Panc1 (cell line): ENCODE measurements around the gene LINC00237. TPM values are rescaled to one million over a fixed set of nuclear protein-coding genes. Genes with fewer than 3 reads are reported as not detected.

ENCODE experiments used
- ATAC-seq: fragments of 200-7000 bp; cut with Tn5 transposase; 2 replicates; pipeline ENCODE4 v1.9.1; 2020; ENCODE audit warnings: mild to moderate bottlenecking, moderate library complexity
- BruUV-seq: library from RNA; stranded (reverse); fragments of 400-500 nt; replicated peaks from 2 replicates; lab custom pipeline; 2021; lab: Mats Ljungman, UMichigan
- CTCF ChIA-PET: fragments of 300-600 bp; sonication (Branson Sonifier 250); formaldehyde crosslinking; loops from one replicate; lab custom pipeline; 2022; ENCODE audit warnings: antibody characterized with exemption; lab: Charles Lee
- POLR2A ChIA-PET: fragments of 300-600 bp; sonication (Branson Sonifier 250); formaldehyde crosslinking; loops from one replicate; lab custom pipeline; 2022; ENCODE audit warnings: antibody characterized with exemption; lab: Charles Lee
- DNase-seq: peaks from one replicate; pipeline ENCODE4 v3.0.0-alpha.2; 2010; ENCODE audit warnings: low read depth, low spot score
- H3K27ac ChIP-seq: 2 replicates; pipeline ENCODE4 v1.5.1; 2011; ENCODE audit warnings: mild to moderate bottlenecking, low read length, inconsistent platforms
- H3K27me3 ChIP-seq: fragments of 200-500 bp; sonication (Bioruptor generic); 2 replicates; pipeline ENCODE4 v1.6.0; 2014; ENCODE audit warnings: low read length, inconsistent platforms; ENCODE audit not compliant: control insufficient read depth, insufficient read depth
- H3K36me3 ChIP-seq: fragments of 200-500 bp; sonication (Bioruptor generic); 2 replicates; pipeline ENCODE4 v1.5.1; 2014; ENCODE audit warnings: inconsistent platforms, mild to moderate bottlenecking, low read length, moderate library complexity; ENCODE audit not compliant: control insufficient read depth, insufficient read depth
- H3K4me1 ChIP-seq: 2 replicates; pipeline ENCODE4 v1.5.1; 2011; ENCODE audit warnings: inconsistent platforms, mild to moderate bottlenecking, low read length, moderate library complexity; ENCODE audit not compliant: control insufficient read depth, insufficient read depth
- H3K4me3 ChIP-seq, 2 experiments: 2 replicates each; pipeline ENCODE4 v1.5.1; 2011 to 2012; ENCODE audit warnings: low read depth in 2 of 2, low read length in 2 of 2, mild to moderate bottlenecking in 2 of 2, inconsistent platforms in 1 of 2, moderate library complexity in 1 of 2
- H3K9me3 ChIP-seq: fragments of 200-500 bp; sonication (Bioruptor generic); 2 replicates; pipeline ENCODE4 v1.5.1; 2014; ENCODE audit warnings: low read depth, mild to moderate bottlenecking, inconsistent platforms, low read length, moderate library complexity; ENCODE audit not compliant: control insufficient read depth, insufficient read depth
- CTCF ChIP-seq: fragments of 450-650 bp; IDR thresholded peaks from 2 replicates; pipeline ENCODE4 v1.5.1; 2017; ENCODE audit warnings: mild to moderate bottlenecking
- POLR2AphosphoS5 ChIP-seq: IDR thresholded peaks from 2 replicates; pipeline ENCODE4 v1.6.1; 2012; ENCODE audit warnings: mild to moderate bottlenecking, low read depth, low read length, moderate library complexity
- SIN3A ChIP-seq: IDR thresholded peaks from 2 replicates; pipeline ENCODE4 v1.6.1; 2012; ENCODE audit warnings: low read depth, mild to moderate bottlenecking, low read length, moderate library complexity, borderline replicate concordance; ENCODE audit not compliant: insufficient read depth
- TCF7L2 ChIP-seq: IDR thresholded peaks from 2 replicates; pipeline ENCODE4 v1.6.1; 2011; ENCODE audit warnings: mild to moderate bottlenecking, low read depth, low read length, inconsistent platforms
- in situ Hi-C: cut with HindIII; loops from 2 replicates; pipeline ENCODE4 v1.10.0; 2016; ENCODE audit warnings: low sequenced_read_pairs, low pct_unique_long_range_greater_than_20kb
- intact Hi-C: fragments of 100-400 bp; cut with micrococcal nuclease; formaldehyde crosslinking; loops from one replicate; pipeline ENCODE4 v1.10.0; 2022; ENCODE audit not compliant: unreplicated experiment
- total RNA-seq: library from RNA; stranded (reverse); gene quantifications from one replicate; pipeline ENCODE4 v1.2.1, GENCODE V29; 2021; ENCODE audit not compliant: unreplicated experiment
- TF ChIP-seq, protein P1 (sequence below), 2 experiments: IDR thresholded peaks; 2 replicates each; pipeline ENCODE4 v1.6.1; 2011 to 2012; ENCODE audit warnings: low read depth in 2 of 2, control low read depth in 1 of 2, low read length in 1 of 2, mild to moderate bottlenecking in 1 of 2, moderate library complexity in 1 of 2; ENCODE audit not compliant: insufficient read depth in 1 of 2

Gene LINC00237
- total RNA-seq, 1 experiment from 2014 or later: not detected

GRCh38 chr20:21118782-21119181 lies 12.6 kb upstream of the LINC00237 start:
- no peak overlapping the region for H3K4me3 ChIP-seq
- in situ Hi-C loops (no loop called here), intact Hi-C loops (no loop called here)
- no peaks in the 10 kb centered on the region for H3K9me3 ChIP-seq
- H3K27me3 ChIP-seq: peaks cover 2% of the 10 kb centered on the region; the same call in 1 of the 2 replicates
- DNase-seq (no peak), ATAC-seq (no peak)
- CTCF ChIA-PET: no interaction called here
- TF ChIP-seq CTCF: no peak
- no peak for TF ChIP-seq SIN3A
- no peak for TF ChIP-seq POLR2AphosphoS5
- TF ChIP-seq, protein P1, sequence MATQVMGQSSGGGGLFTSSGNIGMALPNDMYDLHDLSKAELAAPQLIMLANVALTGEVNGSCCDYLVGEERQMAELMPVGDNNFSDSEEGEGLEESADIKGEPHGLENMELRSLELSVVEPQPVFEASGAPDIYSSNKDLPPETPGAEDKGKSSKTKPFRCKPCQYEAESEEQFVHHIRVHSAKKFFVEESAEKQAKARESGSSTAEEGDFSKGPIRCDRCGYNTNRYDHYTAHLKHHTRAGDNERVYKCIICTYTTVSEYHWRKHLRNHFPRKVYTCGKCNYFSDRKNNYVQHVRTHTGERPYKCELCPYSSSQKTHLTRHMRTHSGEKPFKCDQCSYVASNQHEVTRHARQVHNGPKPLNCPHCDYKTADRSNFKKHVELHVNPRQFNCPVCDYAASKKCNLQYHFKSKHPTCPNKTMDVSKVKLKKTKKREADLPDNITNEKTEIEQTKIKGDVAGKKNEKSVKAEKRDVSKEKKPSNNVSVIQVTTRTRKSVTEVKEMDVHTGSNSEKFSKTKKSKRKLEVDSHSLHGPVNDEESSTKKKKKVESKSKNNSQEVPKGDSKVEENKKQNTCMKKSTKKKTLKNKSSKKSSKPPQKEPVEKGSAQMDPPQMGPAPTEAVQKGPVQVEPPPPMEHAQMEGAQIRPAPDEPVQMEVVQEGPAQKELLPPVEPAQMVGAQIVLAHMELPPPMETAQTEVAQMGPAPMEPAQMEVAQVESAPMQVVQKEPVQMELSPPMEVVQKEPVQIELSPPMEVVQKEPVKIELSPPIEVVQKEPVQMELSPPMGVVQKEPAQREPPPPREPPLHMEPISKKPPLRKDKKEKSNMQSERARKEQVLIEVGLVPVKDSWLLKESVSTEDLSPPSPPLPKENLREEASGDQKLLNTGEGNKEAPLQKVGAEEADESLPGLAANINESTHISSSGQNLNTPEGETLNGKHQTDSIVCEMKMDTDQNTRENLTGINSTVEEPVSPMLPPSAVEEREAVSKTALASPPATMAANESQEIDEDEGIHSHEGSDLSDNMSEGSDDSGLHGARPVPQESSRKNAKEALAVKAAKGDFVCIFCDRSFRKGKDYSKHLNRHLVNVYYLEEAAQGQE (IDR thresholded peaks at IDR 0.05; ENCODE audit: insufficient read depth in 1 of 2, low read depth in 2 of 2, low read length in 1 of 2): no peak
- no peak for TF ChIP-seq TCF7L2
- H3K4me1 ChIP-seq: no peaks in the 10 kb centered on the region
- H3K36me3 ChIP-seq: no peaks in the 10 kb centered on the region
- no TSS peak for BruUV-seq
- H3K27ac ChIP-seq: no peak overlapping the region
- POLR2A ChIA-PET: no interaction called here

DNA sequence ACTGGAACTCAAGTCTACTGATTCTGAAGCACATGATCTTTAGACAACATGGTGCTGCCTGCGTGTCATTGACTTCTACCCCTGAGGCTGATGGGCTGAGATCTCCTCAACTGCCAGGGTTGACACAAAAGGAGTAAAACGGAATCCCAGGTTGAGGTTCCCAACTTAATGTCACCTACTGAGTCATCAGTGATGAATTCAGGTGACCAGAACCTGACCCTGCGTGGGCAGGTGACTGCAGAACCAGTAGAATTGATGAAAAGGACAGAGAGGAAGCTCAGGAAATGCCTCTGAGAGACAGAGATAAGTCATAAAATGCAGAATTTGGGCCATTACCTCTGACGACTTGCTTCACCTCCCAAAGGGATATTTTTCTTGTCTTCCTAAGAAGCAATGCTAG lies 12.0 kb upstream of the LINC00237 start:
- CTCF ChIA-PET: no interaction called here
- no peak overlapping the region for H3K27ac ChIP-seq
- no TSS peak for BruUV-seq
- in situ Hi-C loops (no loop called here), intact Hi-C loops (no loop called here)
- POLR2A ChIA-PET: no interaction called here
- no peak for TF ChIP-seq TCF7L2
- TF ChIP-seq SIN3A: no peak
- TF ChIP-seq, protein P1 (IDR thresholded peaks at IDR 0.05; ENCODE audit: insufficient read depth in 1 of 2, low read depth in 2 of 2, low read length in 1 of 2): no peak
- TF ChIP-seq POLR2AphosphoS5: no peak
- TF ChIP-seq CTCF: no peak
- DNase-seq (no peak), ATAC-seq (no peak)
- H3K36me3 ChIP-seq: no peaks in the 10 kb centered on the region
- no peaks in the 10 kb centered on the region for H3K4me1 ChIP-seq
- no peaks in the 10 kb centered on the region for H3K9me3 ChIP-seq
- peaks cover 2% of the 10 kb centered on the region; the same call in 1 of the 2 replicates for H3K27me3 ChIP-seq
- no peak overlapping the region for H3K4me3 ChIP-seq
